Right lobe of liver (tissue), 6 donors: ENCODE data around the gene POLR3C. TPM values are rescaled to one million over a fixed set of nuclear protein-coding genes. Genes with fewer than 3 reads are reported as not detected.

Experiments used
- ATAC-seq, 4 donors: fragments of 200-7000 bp; cut with Tn5 transposase; one replicate each; pipeline ENCODE4 v1.9.1; 2020; ENCODE audit warnings: mild to moderate bottlenecking in 4 of 4, moderate library complexity in 4 of 4
- DNase-seq, 3 donors: peaks; one replicate each; pipeline ENCODE4 v3.0.0-alpha.2; 2020
- H3K27ac ChIP-seq, 3 donors: fragments of 200-600 bp; one replicate each; pipeline ENCODE4 v1.8.0; 2022
- H3K27me3 ChIP-seq, 2 donors: fragments of 200-600 bp; one replicate each; pipeline ENCODE4 v1.8.0; 2022
- H3K36me3 ChIP-seq, 4 donors: fragments of 200-600 bp; sonication (generic) in 1 of 4; one replicate each; pipeline versions ENCODE4 v1.5.1 to v1.8.0; 2017 to 2022; ENCODE audit warnings: control low read depth in 1 of 4
- H3K4me1 ChIP-seq, 4 donors: fragments of 200-600 bp; sonication (generic) in 1 of 4; one replicate each; pipeline versions ENCODE4 v1.5.1 to v1.8.0; 2017 to 2022; ENCODE audit warnings: control low read depth in 1 of 4
- H3K4me3 ChIP-seq, 3 donors: fragments of 200-600 bp; one replicate each; pipeline ENCODE4 v1.8.0; 2022
- H3K9me3 ChIP-seq, 4 donors: fragments of 200-600 bp; sonication (generic) in 1 of 4; one replicate each; pipeline versions ENCODE4 v1.5.1 to v1.8.0; 2017 to 2022; ENCODE audit warnings: control low read depth in 1 of 4
- POLR2A ChIP-seq: fragments of 450-650 bp; IDR thresholded peaks from one replicate; pipeline ENCODE4 v1.6.1; 2017; ENCODE audit warnings: antibody characterized with exemption, mild to moderate bottlenecking
- WGBS: methylation state at CpG from one replicate; pipeline ENCODE4 v1.1.6; 2018; ENCODE audit warnings: low coverage, low lambda C conversion rate; ENCODE audit not compliant: insufficient coverage; ENCODE audit errors: missing lambda C conversion rate; 5-methylcytosine and 5-hydroxymethylcytosine counted together
- intact Hi-C, 2 donors: fragments of 100-400 bp; cut with DNase I; formaldehyde crosslinking; loops; one replicate each; pipeline versions ENCODE4 v1.11.2 to v1.14.1; 2022
- total RNA-seq, 6 experiments: library from RNA; depleted of rRNA in 2 of 6; stranded (reverse); fragments of >200 nt in 2 of 6; fragmentation: NEBNext Ultra II Directional in 3 of 6; extraction: Animal tissue kit (Norgen Biotek cat#: 25700) in 3 of 6; gene quantifications; one replicate each; pipeline versions ENCODE4 v1.1.0 to v1.2.4, GENCODE V29; 2016 to 2023
- TF ChIP-seq, protein P1 (sequence below), 4 donors: fragments of 200-600 bp in 3 of 4; fragments of 450-650 bp in 1 of 4; IDR thresholded peaks; one replicate each; pipeline versions ENCODE4 v1.5.1 to v1.8.0; 2016 to 2022; ENCODE audit warnings: antibody characterized with exemption in 4 of 4, mild to moderate bottlenecking in 2 of 4
- donor health status: DM: no; HTN: yes; CAD: no.
- donor health status: DM: no; HTN: no; CAD: no.
- donor health status: DM: no; HTN: no; CAD: no.
- donor health status: DM: no; HTN: yes; CAD: no.
- donor health status: DM: no; HTN: yes; CAD: no.

Gene POLR3C
- total RNA-seq, 6 experiments from 2014 or later = 7.7 to 17.0 (median 11.2) TPM

DNA sequence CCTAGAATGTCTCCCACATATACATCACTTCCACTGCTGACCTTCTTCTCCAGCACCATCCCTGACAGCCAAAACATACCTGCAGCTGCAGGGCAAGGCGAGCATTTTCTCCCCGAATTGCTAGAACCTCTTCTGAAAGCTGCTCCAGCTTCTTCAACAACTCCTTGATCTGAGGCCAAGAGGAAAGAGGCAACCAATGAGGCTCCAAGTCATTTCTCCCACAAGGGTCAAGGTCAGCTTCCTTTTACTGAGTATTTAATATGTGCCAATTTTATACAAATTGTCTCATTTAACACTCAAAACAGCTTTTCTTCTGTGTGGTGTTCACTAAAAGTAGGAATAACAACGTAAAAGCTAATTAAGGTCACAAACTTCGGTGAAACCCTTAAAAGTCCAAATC is 44.2 kb downstream of the POLR3C start:
- WGBS = 88% methylated on average over 3 of the region's 4 CpGs
- no peaks in the 10 kb centered on the region for H3K36me3 ChIP-seq
- H3K27ac ChIP-seq = no peak overlapping the region
- no peak for DNase-seq
- no peak overlapping the region for H3K4me3 ChIP-seq
- no peaks in the 10 kb centered on the region for H3K27me3 ChIP-seq
- H3K4me1 ChIP-seq = peaks cover 0 to 16% (median 3%) of the 10 kb centered on the region in 4 donors
- no peaks in the 10 kb centered on the region for H3K9me3 ChIP-seq
- ATAC-seq = no peak
- TF ChIP-seq, protein P1, sequence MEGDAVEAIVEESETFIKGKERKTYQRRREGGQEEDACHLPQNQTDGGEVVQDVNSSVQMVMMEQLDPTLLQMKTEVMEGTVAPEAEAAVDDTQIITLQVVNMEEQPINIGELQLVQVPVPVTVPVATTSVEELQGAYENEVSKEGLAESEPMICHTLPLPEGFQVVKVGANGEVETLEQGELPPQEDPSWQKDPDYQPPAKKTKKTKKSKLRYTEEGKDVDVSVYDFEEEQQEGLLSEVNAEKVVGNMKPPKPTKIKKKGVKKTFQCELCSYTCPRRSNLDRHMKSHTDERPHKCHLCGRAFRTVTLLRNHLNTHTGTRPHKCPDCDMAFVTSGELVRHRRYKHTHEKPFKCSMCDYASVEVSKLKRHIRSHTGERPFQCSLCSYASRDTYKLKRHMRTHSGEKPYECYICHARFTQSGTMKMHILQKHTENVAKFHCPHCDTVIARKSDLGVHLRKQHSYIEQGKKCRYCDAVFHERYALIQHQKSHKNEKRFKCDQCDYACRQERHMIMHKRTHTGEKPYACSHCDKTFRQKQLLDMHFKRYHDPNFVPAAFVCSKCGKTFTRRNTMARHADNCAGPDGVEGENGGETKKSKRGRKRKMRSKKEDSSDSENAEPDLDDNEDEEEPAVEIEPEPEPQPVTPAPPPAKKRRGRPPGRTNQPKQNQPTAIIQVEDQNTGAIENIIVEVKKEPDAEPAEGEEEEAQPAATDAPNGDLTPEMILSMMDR (IDR thresholded peaks at IDR 0.05) = no peak
- TF ChIP-seq POLR2A = no peak
- intact Hi-C loops = no loop called here

DNA sequence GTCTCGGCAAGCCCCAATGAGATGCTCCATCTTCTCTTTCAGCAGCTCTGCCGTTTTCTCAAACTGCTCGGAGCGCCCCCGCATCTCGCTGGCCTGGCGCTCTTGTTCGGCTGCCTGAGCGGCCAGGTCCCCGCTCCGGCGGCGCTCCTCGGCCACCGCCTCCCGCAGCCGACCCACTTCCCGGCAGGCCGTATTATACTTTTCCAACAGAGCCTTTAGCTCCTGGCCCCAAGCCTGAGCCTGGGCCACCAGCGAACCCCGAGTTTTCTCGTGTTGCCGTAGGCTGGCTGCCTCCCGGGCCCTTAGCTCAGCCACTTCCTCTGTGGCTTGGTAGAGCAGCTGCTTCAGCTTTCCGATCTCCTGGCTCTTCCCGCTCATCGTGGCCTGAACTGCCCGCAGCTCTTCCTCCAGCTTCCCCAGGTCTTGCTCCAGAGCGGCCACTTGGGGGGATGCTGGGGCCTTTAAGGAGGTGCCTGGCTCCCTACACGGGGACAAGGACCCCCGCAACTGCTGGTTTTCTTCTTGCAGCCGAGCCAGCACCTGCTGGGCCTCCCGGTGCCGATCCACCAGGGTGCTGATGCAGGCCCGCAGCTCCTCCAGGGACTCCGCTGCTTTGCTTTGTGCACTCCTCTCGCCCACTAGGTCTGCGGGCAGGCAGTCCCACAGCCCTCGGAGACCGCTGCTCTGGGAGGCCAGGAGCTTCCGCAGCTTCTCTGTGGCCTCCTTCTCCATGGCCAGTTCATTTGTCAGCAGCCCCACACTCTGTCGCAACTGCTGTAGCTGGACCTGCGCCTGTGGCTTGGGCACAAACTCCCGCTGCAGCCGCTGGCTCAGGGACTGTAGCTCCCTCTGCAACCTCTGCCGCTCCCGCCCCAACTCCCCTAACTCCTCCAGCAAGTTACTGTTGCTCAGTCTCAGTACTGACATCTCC is 48.3 kb downstream of the POLR3C start:
- TF ChIP-seq POLR2A = peak; percentile 44
- TF ChIP-seq, protein P1 (IDR thresholded peaks at IDR 0.05) = no peak
- ATAC-seq = peak; percentile 91 to 93 (median 92)
- Histone ChIP-seq H3K4me1 (peaks cover 0 to 16% (median 3%) of the 10 kb centered on the region in 4 donors), H3K4me3 (peak overlapping the region; percentile 43 to 68 (median 55)), H3K27me3 (no peaks in the 10 kb centered on the region), H3K36me3 (no peaks in the 10 kb centered on the region), H3K9me3 (no peaks in the 10 kb centered on the region), H3K27ac (peak overlapping the region in 2 of 3 donors; percentile 49 to 52)
- intact Hi-C loops = no loop called here
- WGBS = 7% methylated on average over 26 of the region's 47 CpGs
- peak; percentile 74 to 86 (median 85) for DNase-seq

DNA sequence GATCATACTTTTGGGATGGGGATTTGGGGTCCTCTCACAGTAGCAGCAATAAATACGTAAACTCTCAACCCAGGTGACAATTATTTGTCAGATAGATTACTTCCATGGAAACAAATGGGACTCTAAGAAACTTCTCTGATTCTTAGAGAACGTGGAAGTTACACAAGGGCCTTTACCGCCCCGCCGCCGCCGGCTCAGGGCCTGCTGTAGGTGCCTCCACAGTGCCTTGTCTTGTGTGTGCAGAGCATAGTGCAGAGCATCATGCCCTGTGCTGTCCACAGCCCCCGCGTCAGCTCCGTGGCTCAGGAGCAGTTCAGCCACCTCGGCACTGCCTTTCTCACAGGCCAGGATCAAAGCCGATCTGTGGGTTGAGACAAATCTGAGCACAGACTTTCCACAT is 50.6 kb downstream of the POLR3C start:
- intact Hi-C loops = no loop called here
- no peaks in the 10 kb centered on the region for H3K27me3 ChIP-seq
- H3K9me3 ChIP-seq = no peaks in the 10 kb centered on the region
- no peak overlapping the region for H3K27ac ChIP-seq
- no peak for DNase-seq
- H3K4me1 ChIP-seq = peaks cover 0 to 16% (median 3%) of the 10 kb centered on the region in 4 donors
- no peaks in the 10 kb centered on the region for H3K36me3 ChIP-seq
- no peak overlapping the region for H3K4me3 ChIP-seq
- WGBS = 100% methylated on average over 2 of the region's 12 CpGs
- no peak for TF ChIP-seq POLR2A
- ATAC-seq = no peak

DNA sequence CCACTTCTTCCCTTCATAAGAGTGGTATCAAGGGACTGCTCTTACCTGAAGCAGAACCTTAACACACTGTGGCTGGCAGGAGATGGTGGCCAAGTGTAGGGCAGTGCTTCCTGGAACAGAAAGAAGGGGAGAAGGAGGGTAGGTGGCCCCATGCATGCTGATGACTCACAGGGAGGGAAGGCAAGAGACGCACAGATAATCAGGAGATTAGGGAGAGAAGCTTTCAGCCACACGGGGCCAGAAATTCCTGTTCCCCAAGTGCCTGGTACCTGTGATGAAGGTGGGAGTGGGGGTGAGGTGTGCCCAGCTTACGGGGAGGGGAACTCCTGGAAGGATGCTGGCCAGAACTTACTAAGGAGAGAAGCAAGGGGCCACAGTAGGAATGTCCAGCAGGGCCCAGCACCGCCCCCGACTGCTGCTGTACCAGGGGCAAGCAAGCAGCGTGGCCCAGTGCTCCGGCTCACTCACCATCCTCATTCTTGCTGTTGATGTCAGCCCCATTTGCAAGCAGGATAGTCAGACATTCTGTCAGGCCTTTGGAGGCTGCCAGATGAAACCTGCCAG is 54.0 kb downstream of the POLR3C start:
- TF ChIP-seq, protein P1 (IDR thresholded peaks at IDR 0.05) = no peak
- TF ChIP-seq POLR2A = no peak
- Histone ChIP-seq H3K4me1 (peaks cover 0 to under 1% (median 0%) of the 10 kb centered on the region in 4 donors), H3K4me3 (no peak overlapping the region), H3K27ac (no peak overlapping the region), H3K36me3 (no peaks in the 10 kb centered on the region), H3K9me3 (no peaks in the 10 kb centered on the region), H3K27me3 (no peaks in the 10 kb centered on the region)
- ATAC-seq (no peak), DNase-seq (no peak)
- intact Hi-C loops = no loop called here
- WGBS = 60% methylated on average over 1 of the region's 7 CpGs

DNA sequence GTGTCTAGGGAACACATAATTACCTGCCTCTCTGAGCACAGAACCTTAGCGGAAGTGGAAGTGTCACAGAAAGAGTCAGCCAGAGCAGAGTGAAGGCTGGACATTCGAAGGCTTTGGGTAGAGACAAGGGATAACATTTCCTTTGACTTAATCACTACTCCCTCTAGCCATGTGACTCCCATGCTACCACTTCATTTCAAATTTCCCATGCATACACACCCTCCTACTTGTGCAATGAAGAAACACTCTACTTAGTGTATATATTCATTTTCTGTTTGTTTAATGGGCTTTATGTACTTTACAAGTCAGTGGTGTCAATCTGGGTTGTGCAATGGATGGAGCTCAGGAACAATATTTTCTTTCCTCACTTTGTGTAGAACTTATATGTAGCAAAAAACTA is 54.7 kb downstream of the POLR3C start:
- 84% methylated on average over 2 of the region's 2 CpGs for WGBS
- H3K4me3 ChIP-seq = no peak overlapping the region
- DNase-seq (no peak), ATAC-seq (no peak)
- H3K27ac ChIP-seq = no peak overlapping the region
- no peak for TF ChIP-seq POLR2A
- TF ChIP-seq, protein P1 (IDR thresholded peaks at IDR 0.05) = no peak
- H3K9me3 ChIP-seq = no peaks in the 10 kb centered on the region
- no peaks in the 10 kb centered on the region for H3K4me1 ChIP-seq
- H3K36me3 ChIP-seq = no peaks in the 10 kb centered on the region
- no peaks in the 10 kb centered on the region for H3K27me3 ChIP-seq
- intact Hi-C loops = no loop called here
